Measurements from ENCODE around the gene KANK3.

- TF ChIP-seq CTCF (IDR thresholded peaks at IDR 0.05): no peak
- no peak for TF ChIP-seq POLR2AphosphoS5 (IDR thresholded peaks at IDR 0.05)
- TF ChIP-seq POLR2A (IDR thresholded peaks at IDR 0.05): no peak
- no peak for TF ChIP-seq EP300 (IDR thresholded peaks at IDR 0.05; ENCODE audit: low read depth)
Observed at GRCh38 chr19:8302357-8302691, 40.7 kb downstream of the KANK3 start.

Measured in transverse colon (tissue), 4 donors.